WTC11 (cell line): ENCODE measurements around the gene SIM2.

ENCODE experiments used
- ATF3 ChIP-seq: sonication (generic); formaldehyde crosslinking; conservative IDR thresholded peaks from 2 replicates; pipeline ENCODE4 v1.8.1; 2022; ENCODE audit warnings: mild to moderate bottlenecking, missing genetic modification reagents
- CTCF ChIP-seq: fragments of 200-600 bp; IDR thresholded peaks from 2 replicates; pipeline ENCODE4 v1.8.0; 2022; ENCODE audit warnings: antibody characterized with exemption
- ETV6 ChIP-seq: sonication (generic); formaldehyde crosslinking; IDR thresholded peaks from 2 replicates; pipeline ENCODE4 v1.8.1; 2022; ENCODE audit warnings: mild to moderate bottlenecking, missing genetic modification reagents
- JUN ChIP-seq: sonication (generic); formaldehyde crosslinking; IDR thresholded peaks from 2 replicates; pipeline ENCODE4 v1.8.0; 2023; ENCODE audit warnings: mild to moderate bottlenecking, missing genetic modification reagents
- MXD4 ChIP-seq: fragments of 250-450 bp; sonication (Bioruptor Pico); IDR thresholded peaks from 2 replicates; pipeline ENCODE4 v1.8.0; 2021; ENCODE audit warnings: mild to moderate bottlenecking, moderate library complexity, borderline replicate concordance
- NR1H2 ChIP-seq: sonication (generic); formaldehyde crosslinking; IDR thresholded peaks from 2 replicates; pipeline ENCODE4 v1.9.0; 2021; ENCODE audit warnings: mild to moderate bottlenecking, moderate library complexity, missing genetic modification reagents
- TEAD4 ChIP-seq: sonication (generic); formaldehyde crosslinking; IDR thresholded peaks from 2 replicates; pipeline ENCODE4 v1.8.0; 2022; ENCODE audit warnings: mild to moderate bottlenecking, missing genetic modification reagents
- TP53 ChIP-seq: sonication (generic); formaldehyde crosslinking; IDR thresholded peaks from 2 replicates; pipeline ENCODE4 v1.8.1; 2023; ENCODE audit warnings: mild to moderate bottlenecking, missing genetic modification reagents
- ZNF121 ChIP-seq: sonication (generic); formaldehyde crosslinking; IDR thresholded peaks from 2 replicates; pipeline ENCODE4 v1.8.0; 2023; ENCODE audit warnings: missing genetic modification reagents

GRCh38 chr21:36678538-36678937, 20.4 kb upstream of the SIM2 start:
- TF ChIP-seq TP53 (CRISPR knock-in tag) (no peak), TEAD4 (CRISPR knock-in tag) (no peak), CTCF (no peak), MXD4 (CRISPR knock-in tag) (no peak), ETV6 (CRISPR knock-in tag) (no peak), JUN (CRISPR knock-in tag) (no peak), NR1H2 (no peak), ATF3 (CRISPR knock-in tag) (no peak), ZNF121 (CRISPR knock-in tag) (no peak)
